Gastroesophageal sphincter (tissue), 4 donors: ENCODE data around the gene TNNC2. TPM values are rescaled to one million over a fixed set of nuclear protein-coding genes. Genes with fewer than 3 reads are reported as not detected.

Source experiments
- ATAC-seq: fragments of 150-250 bp; one replicate; pipeline ENCODE4 v1.9.1; 2016; ENCODE audit warnings: mild to moderate bottlenecking, moderate library complexity
- H3K27ac ChIP-seq, 4 donors: fragments of 200-600 bp; sonication (generic) in 3 of 4; 1 replicate in 3 of 4; 2 replicates in 1 of 4; pipeline ENCODE4 v1.5.1; 2016 to 2019
- H3K27me3 ChIP-seq: fragments of 200-600 bp; sonication (generic); one replicate; pipeline ENCODE4 v1.5.1; 2019
- H3K36me3 ChIP-seq, 2 donors: fragments of 200-600 bp; sonication (generic); one replicate each; pipeline ENCODE4 v1.5.1; 2019; ENCODE audit warnings: control low read depth in 1 of 2
- H3K4me1 ChIP-seq, 3 donors: fragments of 200-600 bp; sonication (generic); 1 replicate in 2 of 3; 2 replicates in 1 of 3; pipeline ENCODE4 v1.5.1; 2016 to 2019; ENCODE audit warnings: control low read depth in 2 of 3
- H3K4me3 ChIP-seq, 2 donors: fragments of 200-600 bp; sonication (generic); one replicate each; pipeline ENCODE4 v1.5.1; 2019; ENCODE audit warnings: mild to moderate bottlenecking in 1 of 2, moderate library complexity in 1 of 2
- H3K9me3 ChIP-seq, 3 donors: fragments of 200-600 bp; sonication (generic); one replicate each; pipeline ENCODE4 v1.5.1; 2017 to 2019; ENCODE audit warnings: control low read depth in 2 of 3
- EP300 ChIP-seq: sonication (generic); formaldehyde crosslinking; IDR thresholded peaks from one replicate; pipeline ENCODE4 v1.6.1; 2017; ENCODE audit warnings: antibody characterized with exemption, mild to moderate bottlenecking
- POLR2A ChIP-seq, 2 donors: fragments of 450-650 bp; IDR thresholded peaks; one replicate each; pipeline ENCODE4 v1.6.1; 2017; ENCODE audit warnings: antibody characterized with exemption in 2 of 2, mild to moderate bottlenecking in 2 of 2, moderate library complexity in 1 of 2
- POLR2AphosphoS5 ChIP-seq: sonication (generic); formaldehyde crosslinking; IDR thresholded peaks from one replicate; pipeline ENCODE4 v1.6.1; 2017; ENCODE audit warnings: antibody characterized with exemption
- WGBS, 2 donors: methylation state at CpG; one replicate each; pipeline ENCODE4 v1.1.5; 2018; ENCODE audit warnings: low coverage in 1 of 2; 5-methylcytosine and 5-hydroxymethylcytosine counted together
- total RNA-seq, 4 donors: library from RNA; depleted of rRNA; stranded (reverse); fragments of >200 nt; gene quantifications; one replicate each; pipeline ENCODE4 v1.1.0, GENCODE V29; 2016
- TF ChIP-seq, protein P1 (sequence below), 4 experiments: fragments of 200-600 bp in 2 of 4; fragments of 450-650 bp in 2 of 4; sonication (generic) in 1 of 4; IDR thresholded peaks; one replicate each; pipeline ENCODE4 v1.5.1; 2017 to 2019; ENCODE audit warnings: antibody characterized with exemption in 4 of 4, mild to moderate bottlenecking in 2 of 4, moderate library complexity in 2 of 4

Gene TNNC2
- total RNA-seq, 4 donors from 2014 or later = 1.0 to 6.3 (median 1.3) TPM; not detected in 1

DNA sequence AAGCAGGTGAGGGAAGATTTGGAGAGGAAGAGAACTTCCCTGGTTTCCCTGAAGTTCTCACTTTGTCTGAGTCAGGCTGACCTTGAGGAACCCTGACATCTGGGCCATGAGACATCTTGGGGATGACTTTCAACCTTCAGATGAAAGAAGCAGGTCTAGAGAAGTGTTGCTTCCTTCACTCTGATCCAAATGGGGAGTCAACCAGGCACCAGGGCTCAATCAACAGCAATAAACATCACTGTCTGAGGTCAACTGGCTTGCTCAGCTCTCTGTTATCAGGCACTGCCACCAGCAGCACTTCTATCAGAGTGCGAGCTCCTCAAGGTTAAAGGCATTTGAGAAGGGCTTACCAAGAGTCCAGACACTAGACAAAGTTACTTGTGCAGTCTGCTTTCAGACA, 23.8 kb upstream of the TNNC2 start:
- Histone ChIP-seq H3K27ac (no peak overlapping the region), H3K27me3 (no peaks in the 10 kb centered on the region), H3K4me1 (peaks cover 2 to 31% (median 11%) of the 10 kb centered on the region in 3 donors), H3K4me3 (no peak overlapping the region), H3K9me3 (no peaks in the 10 kb centered on the region), H3K36me3 (peaks cover 0 to 80% of the 10 kb centered on the region in 2 donors)
- TF ChIP-seq EP300 (no peak), POLR2AphosphoS5 (no peak), POLR2A (IDR thresholded peaks at IDR 0.05) (no peak)
- TF ChIP-seq, protein P1, sequence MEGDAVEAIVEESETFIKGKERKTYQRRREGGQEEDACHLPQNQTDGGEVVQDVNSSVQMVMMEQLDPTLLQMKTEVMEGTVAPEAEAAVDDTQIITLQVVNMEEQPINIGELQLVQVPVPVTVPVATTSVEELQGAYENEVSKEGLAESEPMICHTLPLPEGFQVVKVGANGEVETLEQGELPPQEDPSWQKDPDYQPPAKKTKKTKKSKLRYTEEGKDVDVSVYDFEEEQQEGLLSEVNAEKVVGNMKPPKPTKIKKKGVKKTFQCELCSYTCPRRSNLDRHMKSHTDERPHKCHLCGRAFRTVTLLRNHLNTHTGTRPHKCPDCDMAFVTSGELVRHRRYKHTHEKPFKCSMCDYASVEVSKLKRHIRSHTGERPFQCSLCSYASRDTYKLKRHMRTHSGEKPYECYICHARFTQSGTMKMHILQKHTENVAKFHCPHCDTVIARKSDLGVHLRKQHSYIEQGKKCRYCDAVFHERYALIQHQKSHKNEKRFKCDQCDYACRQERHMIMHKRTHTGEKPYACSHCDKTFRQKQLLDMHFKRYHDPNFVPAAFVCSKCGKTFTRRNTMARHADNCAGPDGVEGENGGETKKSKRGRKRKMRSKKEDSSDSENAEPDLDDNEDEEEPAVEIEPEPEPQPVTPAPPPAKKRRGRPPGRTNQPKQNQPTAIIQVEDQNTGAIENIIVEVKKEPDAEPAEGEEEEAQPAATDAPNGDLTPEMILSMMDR (IDR thresholded peaks at IDR 0.05) = no peak
- no peak for ATAC-seq
- WGBS, 2 donors = 100% methylated on average over 1 of the region's 1 CpG; no CpG with 5 or more reads in 1 of the 2 donors

DNA sequence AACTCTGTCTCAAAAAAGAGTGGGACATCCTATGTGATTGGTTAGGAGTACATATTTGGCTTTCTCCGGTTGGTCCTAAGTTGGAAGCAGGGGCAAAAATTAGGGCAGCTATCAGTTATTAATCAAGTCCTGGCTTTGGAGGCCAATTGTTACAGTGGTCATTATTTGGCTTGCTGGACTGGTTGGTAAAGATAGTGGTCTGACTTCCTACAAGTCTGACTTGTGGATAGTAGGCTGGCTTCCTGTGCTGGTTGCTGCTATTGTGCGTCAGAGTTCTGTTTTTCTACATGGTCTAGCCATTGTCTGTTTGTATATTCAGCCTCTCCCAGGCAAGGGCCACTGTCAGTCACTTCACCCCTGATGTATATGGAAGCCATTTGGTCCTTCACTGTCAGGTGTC, 23.1 kb upstream of the TNNC2 start:
- Histone ChIP-seq H3K27ac (no peak overlapping the region), H3K27me3 (no peaks in the 10 kb centered on the region), H3K4me1 (peaks cover 0 to 29% (median 7%) of the 10 kb centered on the region in 3 donors), H3K9me3 (no peaks in the 10 kb centered on the region), H3K4me3 (no peak overlapping the region), H3K36me3 (peaks cover 0 to 87% of the 10 kb centered on the region in 2 donors)
- no peak for ATAC-seq
- 92 to 100% methylated on average over 1 to 2 of the region's 2 CpGs for WGBS, 2 donors
- TF ChIP-seq POLR2AphosphoS5 (no peak), POLR2A (IDR thresholded peaks at IDR 0.05) (no peak), EP300 (no peak)
- TF ChIP-seq, protein P1 (IDR thresholded peaks at IDR 0.05) = no peak

DNA sequence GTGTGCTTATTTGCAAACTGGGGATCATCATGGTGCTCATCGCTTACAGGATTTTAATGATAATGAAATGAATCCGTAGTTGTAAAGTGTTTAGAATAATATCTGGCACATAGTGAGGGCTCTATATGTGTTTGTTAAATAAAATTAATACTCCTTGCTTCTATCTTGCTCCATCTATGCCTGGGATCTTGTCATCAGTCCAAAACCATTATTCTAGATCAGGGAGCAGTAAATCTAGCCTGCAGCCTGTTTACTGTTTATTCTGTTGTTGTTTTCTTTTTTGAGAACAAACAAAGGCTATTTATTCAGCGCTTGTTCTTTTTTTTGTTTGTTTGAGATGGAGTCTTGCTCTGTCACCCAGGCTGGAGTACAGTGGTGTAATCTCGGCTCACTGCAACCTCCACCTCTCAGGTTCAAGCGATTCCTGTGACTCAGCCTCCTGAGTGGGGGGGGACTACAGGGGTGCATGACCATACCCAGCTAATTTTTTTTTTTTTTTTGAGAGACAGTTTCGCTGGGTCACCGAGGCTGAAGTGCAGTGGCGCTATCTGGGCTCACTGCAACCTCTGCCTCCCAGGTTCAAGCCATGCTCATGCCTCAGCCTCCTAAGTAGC, 22.0 kb upstream of the TNNC2 start:
- peaks cover 0 to 91% of the 10 kb centered on the region in 2 donors for H3K36me3 ChIP-seq
- H3K27ac ChIP-seq = no peak overlapping the region
- WGBS, 2 donors = 75 to 93% methylated on average over 4 to 8 of the region's 8 CpGs
- H3K27me3 ChIP-seq = no peaks in the 10 kb centered on the region
- H3K4me1 ChIP-seq = peaks cover 0 to 24% (median 0%) of the 10 kb centered on the region in 3 donors
- no peaks in the 10 kb centered on the region for H3K9me3 ChIP-seq
- H3K4me3 ChIP-seq = no peak overlapping the region
- TF ChIP-seq POLR2AphosphoS5 (no peak), EP300 (no peak)
- TF ChIP-seq, protein P1 (IDR thresholded peaks at IDR 0.05) = no peak
- ATAC-seq = no peak

DNA sequence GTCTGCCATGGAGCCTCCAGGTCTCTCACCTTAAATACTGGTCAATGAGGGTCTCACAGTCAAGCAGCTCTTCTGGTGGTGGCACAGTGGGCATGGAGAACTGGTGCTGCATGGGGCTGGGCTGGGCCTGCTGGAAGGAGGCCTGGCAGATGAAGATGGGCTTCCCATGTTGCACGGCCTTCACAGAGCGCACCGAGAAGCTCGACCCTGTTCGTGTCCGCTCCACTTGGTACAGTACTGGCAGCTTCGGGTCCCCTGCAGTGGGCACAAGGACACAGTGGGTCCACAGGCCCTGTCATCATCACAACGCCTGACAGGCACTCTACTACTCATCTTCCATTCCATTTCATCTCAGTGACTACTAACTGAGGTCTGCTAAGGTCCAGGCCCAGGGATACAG, 21.3 kb upstream of the TNNC2 start:
- Histone ChIP-seq H3K27me3 (no peaks in the 10 kb centered on the region), H3K27ac (no peak overlapping the region), H3K36me3 (peaks cover 0 to 91% of the 10 kb centered on the region in 2 donors), H3K9me3 (no peaks in the 10 kb centered on the region), H3K4me1 (peaks cover 0 to 24% (median 5%) of the 10 kb centered on the region in 3 donors), H3K4me3 (no peak overlapping the region)
- 100% methylated on average over 1 of the region's 8 CpGs; no CpG with 5 or more reads in 1 of the 2 donors for whole genome bisulfite sequencing, 2 donors
- ATAC-seq = no peak
- no peak for TF ChIP-seq EP300
- no peak for TF ChIP-seq POLR2A (IDR thresholded peaks at IDR 0.05)
- no peak for TF ChIP-seq POLR2AphosphoS5
- TF ChIP-seq, protein P1 (IDR thresholded peaks at IDR 0.05) = no peak

DNA sequence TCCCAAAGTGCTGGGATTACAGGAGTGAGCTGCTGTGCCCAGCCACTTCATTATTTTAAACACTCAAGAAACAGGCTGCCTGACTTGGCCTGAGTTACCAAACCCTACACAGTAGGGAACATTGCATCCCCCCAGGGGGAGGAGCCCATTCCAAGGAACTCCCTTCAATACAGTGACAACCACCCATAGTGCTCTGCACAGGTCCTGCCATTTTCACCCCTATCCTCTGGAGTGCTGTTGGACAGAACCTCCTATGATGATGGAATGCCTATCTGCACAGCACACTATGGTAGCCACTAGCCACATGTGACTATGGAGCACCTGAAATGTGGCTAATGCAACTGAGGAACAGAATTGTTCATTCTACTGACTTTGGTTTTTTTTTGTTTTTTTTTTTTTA, 18.3 kb upstream of the TNNC2 start:
- Histone ChIP-seq H3K27ac (peak overlapping the region in 1 of 4 donors; percentile 18), H3K9me3 (no peaks in the 10 kb centered on the region), H3K4me3 (no peak overlapping the region), H3K27me3 (no peaks in the 10 kb centered on the region), H3K36me3 (peaks cover 0 to 91% of the 10 kb centered on the region in 2 donors), H3K4me1 (peaks cover 0 to 48% (median 23%) of the 10 kb centered on the region in 3 donors)
- no peak for ATAC-seq
- no peak for TF ChIP-seq POLR2AphosphoS5
- no peak for TF ChIP-seq EP300
- TF ChIP-seq, protein P1 (IDR thresholded peaks at IDR 0.05) = no peak
- TF ChIP-seq POLR2A (IDR thresholded peaks at IDR 0.05) = no peak
